Measurements from ENCODE around the gene TMEM217.
"Not testable (repeated sequence)": the region's sequence is repeated elsewhere in the genome, so short reads cannot be mapped to it uniquely, and the experiment has no call there.

- TF ChIP-seq, protein P1, sequence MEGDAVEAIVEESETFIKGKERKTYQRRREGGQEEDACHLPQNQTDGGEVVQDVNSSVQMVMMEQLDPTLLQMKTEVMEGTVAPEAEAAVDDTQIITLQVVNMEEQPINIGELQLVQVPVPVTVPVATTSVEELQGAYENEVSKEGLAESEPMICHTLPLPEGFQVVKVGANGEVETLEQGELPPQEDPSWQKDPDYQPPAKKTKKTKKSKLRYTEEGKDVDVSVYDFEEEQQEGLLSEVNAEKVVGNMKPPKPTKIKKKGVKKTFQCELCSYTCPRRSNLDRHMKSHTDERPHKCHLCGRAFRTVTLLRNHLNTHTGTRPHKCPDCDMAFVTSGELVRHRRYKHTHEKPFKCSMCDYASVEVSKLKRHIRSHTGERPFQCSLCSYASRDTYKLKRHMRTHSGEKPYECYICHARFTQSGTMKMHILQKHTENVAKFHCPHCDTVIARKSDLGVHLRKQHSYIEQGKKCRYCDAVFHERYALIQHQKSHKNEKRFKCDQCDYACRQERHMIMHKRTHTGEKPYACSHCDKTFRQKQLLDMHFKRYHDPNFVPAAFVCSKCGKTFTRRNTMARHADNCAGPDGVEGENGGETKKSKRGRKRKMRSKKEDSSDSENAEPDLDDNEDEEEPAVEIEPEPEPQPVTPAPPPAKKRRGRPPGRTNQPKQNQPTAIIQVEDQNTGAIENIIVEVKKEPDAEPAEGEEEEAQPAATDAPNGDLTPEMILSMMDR (IDR thresholded peaks at IDR 0.05; ENCODE audit: poor library complexity): not testable (repeated sequence)
- TF ChIP-seq EZH2phosphoT487 (IDR thresholded peaks at IDR 0.05; ENCODE audit: low read depth, severe bottlenecking, unreplicated experiment): not testable (repeated sequence)
Observed at GRCh38 chr6:37307484-37307883, 49.5 kb upstream of the TMEM217 start.

Data from hepatocyte (in vitro differentiated cells).